Mucosa of descending colon (tissue), 3 donors: ENCODE data around the gene FERMT2. TPM values are rescaled to one million over a fixed set of nuclear protein-coding genes. Genes with fewer than 3 reads are reported as not detected.

ENCODE experiments used
- ATAC-seq: fragments of 200-7000 bp; cut with Tn5 transposase; one replicate; pipeline ENCODE4 v1.9.1; 2020; ENCODE audit warnings: mild to moderate bottlenecking, moderate library complexity
- DNase-seq, 3 donors: peaks; one replicate each; pipeline ENCODE4 v3.0.0-alpha.2; 2020
- H3K36me3 ChIP-seq: fragments of 200-600 bp; one replicate; pipeline ENCODE4 v1.8.0; 2021; ENCODE audit warnings: low read depth, mild to moderate bottlenecking
- H3K4me1 ChIP-seq: fragments of 200-600 bp; one replicate; pipeline ENCODE4 v1.8.0; 2021; ENCODE audit warnings: low read depth, mild to moderate bottlenecking
- H3K4me3 ChIP-seq: fragments of 200-600 bp; one replicate; pipeline ENCODE4 v1.8.0; 2021; ENCODE audit warnings: mild to moderate bottlenecking
- H3K9me3 ChIP-seq: fragments of 200-600 bp; one replicate; pipeline ENCODE4 v1.8.0; 2021; ENCODE audit warnings: mild to moderate bottlenecking
- CTCF ChIP-seq: fragments of 200-600 bp; IDR thresholded peaks from one replicate; pipeline ENCODE4 v1.8.0; 2022; ENCODE audit warnings: antibody characterized with exemption, mild to moderate bottlenecking
- intact Hi-C, 2 donors: fragments of 100-400 bp; cut with DNase I in 1 of 2; cut with micrococcal nuclease in 1 of 2; formaldehyde crosslinking; loops; one replicate each; pipeline versions ENCODE4 v1.11.0 to v1.11.1; 2022; cut with DNase I, micrococcal nuclease
- total RNA-seq, 3 donors: library from RNA; stranded (reverse); fragmentation: NEBNext Ultra II Directional in 2 of 3; extraction: Animal tissue kit (Norgen Biotek cat#: 25700) in 2 of 3; gene quantifications; one replicate each; pipeline versions ENCODE4 v1.2.1 to v1.2.4, GENCODE V29; 2021 to 2023
- donor health status: DM: no; HTN: no; CAD: no; lungs with moderate emphysema.
- donor health status: DM: no; HTN: no; CAD: no.
- donor health status: DM: no; HTN: yes; CAD: no.

FERMT2 gene
- total RNA-seq, 3 donors from 2014 or later, result 6.9 to 228 (median 22.9) TPM

DNA sequence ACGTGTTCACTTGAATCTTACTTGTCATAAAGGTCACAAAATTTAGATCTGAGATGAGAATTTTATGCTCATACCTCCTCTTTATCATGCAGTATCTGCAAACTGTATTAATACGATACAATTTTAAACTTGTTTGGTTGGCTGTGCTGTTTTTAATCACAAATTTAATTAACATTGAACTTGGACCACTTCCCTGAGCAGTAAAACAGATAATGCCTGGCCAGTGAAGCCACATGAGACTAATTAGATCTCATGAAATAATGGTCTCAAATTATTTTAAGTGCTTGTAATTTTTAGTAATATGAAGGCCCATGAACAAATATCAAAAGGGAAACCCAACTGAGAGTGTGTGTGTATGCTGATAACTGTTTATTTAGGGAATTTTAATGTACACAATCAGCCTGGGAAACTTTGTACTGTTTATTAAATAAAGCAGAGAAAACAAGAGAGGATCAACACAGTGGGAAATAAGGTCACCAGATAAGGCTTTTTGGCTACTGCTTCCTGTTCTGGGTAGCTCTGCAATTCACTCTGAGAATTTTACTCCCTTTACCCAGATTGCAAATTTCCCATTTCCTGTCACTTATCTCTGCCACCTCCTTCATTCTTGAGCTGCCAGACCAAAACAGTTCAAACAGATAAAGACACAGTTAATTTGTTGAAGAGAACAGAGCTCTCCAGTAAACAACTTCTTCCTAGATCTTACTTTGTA lies 97.9 kb downstream of the FERMT2 start:
- intact Hi-C loops, result no loop called here
- DNase-seq (no peak), ATAC-seq (no peak)
- Histone ChIP-seq H3K36me3 (no peaks in the 10 kb centered on the region), H3K4me3 (no peak overlapping the region), H3K9me3 (no peaks in the 10 kb centered on the region), H3K4me1 (no peaks in the 10 kb centered on the region)
- no peak for TF ChIP-seq CTCF

DNA sequence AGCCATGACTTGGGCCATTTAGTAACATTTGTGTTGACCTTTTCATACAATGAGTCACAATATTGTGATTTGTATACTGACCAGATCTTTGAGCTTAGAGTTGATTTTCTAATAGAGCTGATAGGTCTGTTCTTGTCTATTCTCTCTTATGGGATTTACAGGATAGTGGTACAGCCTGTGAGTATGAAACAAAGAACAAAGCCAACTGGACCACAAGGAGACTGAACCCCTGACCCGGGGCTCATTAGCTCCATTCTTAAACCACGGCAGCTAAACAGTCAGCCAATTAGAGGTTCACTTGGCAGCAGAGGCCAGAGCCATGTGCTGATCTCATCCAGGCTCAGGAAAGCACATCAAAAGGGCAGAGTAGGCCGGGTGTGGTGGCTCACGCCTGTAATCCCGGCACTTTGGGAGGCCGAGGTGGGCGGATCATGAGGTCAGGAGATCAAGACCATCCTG lies 100.4 kb downstream of the FERMT2 start:
- H3K36me3 ChIP-seq, result no peaks in the 10 kb centered on the region
- intact Hi-C loops, result no loop called here
- no peak for TF ChIP-seq CTCF
- DNase-seq, result no peak
- no peak for ATAC-seq
- no peaks in the 10 kb centered on the region for H3K4me1 ChIP-seq
- H3K4me3 ChIP-seq, result no peak overlapping the region
- H3K9me3 ChIP-seq, result no peaks in the 10 kb centered on the region

DNA sequence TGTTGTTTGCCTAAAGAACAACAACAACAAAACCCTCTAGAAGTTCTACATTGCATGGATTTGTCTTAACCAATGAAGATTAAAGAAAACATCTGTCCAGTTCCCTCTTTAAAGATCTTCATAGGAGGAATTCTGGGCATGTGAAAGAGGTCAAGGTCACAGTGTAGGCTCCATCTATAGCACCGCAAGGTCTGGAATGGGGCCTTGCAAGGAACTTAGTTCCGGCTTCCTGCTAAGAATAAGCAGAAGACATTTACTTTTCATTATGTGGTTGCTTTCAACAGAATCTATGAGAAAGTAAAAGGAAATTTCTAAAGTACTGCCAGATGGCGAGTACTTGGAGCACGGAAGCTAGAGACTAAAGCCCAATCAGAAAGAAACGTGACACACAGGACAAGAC lies 102.2 kb downstream of the FERMT2 start:
- intact Hi-C loops, result no loop called here
- H3K36me3 ChIP-seq, result no peaks in the 10 kb centered on the region
- H3K4me3 ChIP-seq, result no peak overlapping the region
- ATAC-seq, result no peak
- no peak for DNase-seq
- H3K4me1 ChIP-seq, result no peaks in the 10 kb centered on the region
- TF ChIP-seq CTCF, result no peak
- no peaks in the 10 kb centered on the region for H3K9me3 ChIP-seq

GRCh38 chr14:52846591-52846990 lies 104.3 kb downstream of the FERMT2 start:
- no peak for TF ChIP-seq CTCF

GRCh38 chr14:52845081-52845480 lies 105.8 kb downstream of the FERMT2 start:
- H3K4me1 ChIP-seq, result no peaks in the 10 kb centered on the region
- ATAC-seq (no peak), DNase-seq (no peak)
- H3K4me3 ChIP-seq, result no peak overlapping the region
- H3K9me3 ChIP-seq, result no peaks in the 10 kb centered on the region
- intact Hi-C loops, result no loop called here
- no peaks in the 10 kb centered on the region for H3K36me3 ChIP-seq
- TF ChIP-seq CTCF, result no peak

More at GRCh38 chr14:52846591-52846990, 104.3 kb downstream of the FERMT2 start:
- Histone ChIP-seq H3K4me1 (no peaks in the 10 kb centered on the region), H3K9me3 (no peaks in the 10 kb centered on the region), H3K36me3 (no peaks in the 10 kb centered on the region), H3K4me3 (no peak overlapping the region)
- no peak for DNase-seq
- ATAC-seq, result no peak
- intact Hi-C loops, result no loop called here
